ENCODE measurements around the gene MAP3K4.

- TF ChIP-seq EZH2phosphoT487 (IDR thresholded peaks at IDR 0.05; ENCODE audit: borderline replicate concordance) = no peak
- TF ChIP-seq, protein P1, sequence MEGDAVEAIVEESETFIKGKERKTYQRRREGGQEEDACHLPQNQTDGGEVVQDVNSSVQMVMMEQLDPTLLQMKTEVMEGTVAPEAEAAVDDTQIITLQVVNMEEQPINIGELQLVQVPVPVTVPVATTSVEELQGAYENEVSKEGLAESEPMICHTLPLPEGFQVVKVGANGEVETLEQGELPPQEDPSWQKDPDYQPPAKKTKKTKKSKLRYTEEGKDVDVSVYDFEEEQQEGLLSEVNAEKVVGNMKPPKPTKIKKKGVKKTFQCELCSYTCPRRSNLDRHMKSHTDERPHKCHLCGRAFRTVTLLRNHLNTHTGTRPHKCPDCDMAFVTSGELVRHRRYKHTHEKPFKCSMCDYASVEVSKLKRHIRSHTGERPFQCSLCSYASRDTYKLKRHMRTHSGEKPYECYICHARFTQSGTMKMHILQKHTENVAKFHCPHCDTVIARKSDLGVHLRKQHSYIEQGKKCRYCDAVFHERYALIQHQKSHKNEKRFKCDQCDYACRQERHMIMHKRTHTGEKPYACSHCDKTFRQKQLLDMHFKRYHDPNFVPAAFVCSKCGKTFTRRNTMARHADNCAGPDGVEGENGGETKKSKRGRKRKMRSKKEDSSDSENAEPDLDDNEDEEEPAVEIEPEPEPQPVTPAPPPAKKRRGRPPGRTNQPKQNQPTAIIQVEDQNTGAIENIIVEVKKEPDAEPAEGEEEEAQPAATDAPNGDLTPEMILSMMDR (conservative IDR thresholded peaks at IDR 0.05; ENCODE audit: low read length) = no peak
Observed at GRCh38 chr6:161166677-161167076, 175.1 kb downstream of the MAP3K4 start.
